Fibroblast of peridontal ligament (primary cell): ENCODE results near the gene LYSET.
"Not testable (repeated sequence)": the region's sequence is repeated elsewhere in the genome, so short reads cannot be mapped to it uniquely, and the experiment has no call there.

Experiments
- DNase-seq: peaks from one replicate; pipeline ENCODE4 v3.0.0-alpha.2; 2010; ENCODE audit errors: extremely low read depth

Gene LYSET

GRCh38 chr14:93223565-93223964 is 38.4 kb downstream of the LYSET start:
- DNase-seq: no peak

- DNase-seq: no peak
Measured at GRCh38 chr14:93228550-93228949, 43.4 kb downstream of the LYSET start.

GRCh38 chr14:93230539-93230938 is 45.4 kb downstream of the LYSET start:
- DNase-seq: no peak

GRCh38 chr14:93231129-93231979 is 46.2 kb downstream of the LYSET start:
- DNase-seq: peak; percentile 41

GRCh38 chr14:93232159-93232558 is 47.0 kb downstream of the LYSET start:
- no peak for DNase-seq

GRCh38 chr14:93233078-93233477 is 48.0 kb downstream of the LYSET start:
- DNase-seq: not testable (repeated sequence)

GRCh38 chr14:93234798-93235197 is 49.7 kb downstream of the LYSET start:
- peak; percentile 56 for DNase-seq
